HG03520 (cell line): Measurements from ENCODE around the gene PIEZO1.
"Not testable (repeated sequence)": the region's sequence is repeated elsewhere in the genome, so short reads cannot be mapped to it uniquely, and the experiment has no call there.

ENCODE experiments used
- ATAC-seq: cut with Tn5 transposase; IDR thresholded peaks from one replicate; pipeline ENCODE4 v1.9.1; 2021; ENCODE audit warnings: mild to moderate bottlenecking, moderate library complexity; ENCODE audit not compliant: unreplicated experiment

The PIEZO1 gene

GRCh38 chr16:88784074-88784855 is 755 bp downstream of the PIEZO1 start:
- no peak for ATAC-seq

- ATAC-seq, result no peak
Measured at GRCh38 chr16:88783391-88784073, 1.5 kb downstream of the PIEZO1 start.

- ATAC-seq, result no peak
Measured at GRCh38 chr16:88782454-88783390, 2.3 kb downstream of the PIEZO1 start.

DNA sequence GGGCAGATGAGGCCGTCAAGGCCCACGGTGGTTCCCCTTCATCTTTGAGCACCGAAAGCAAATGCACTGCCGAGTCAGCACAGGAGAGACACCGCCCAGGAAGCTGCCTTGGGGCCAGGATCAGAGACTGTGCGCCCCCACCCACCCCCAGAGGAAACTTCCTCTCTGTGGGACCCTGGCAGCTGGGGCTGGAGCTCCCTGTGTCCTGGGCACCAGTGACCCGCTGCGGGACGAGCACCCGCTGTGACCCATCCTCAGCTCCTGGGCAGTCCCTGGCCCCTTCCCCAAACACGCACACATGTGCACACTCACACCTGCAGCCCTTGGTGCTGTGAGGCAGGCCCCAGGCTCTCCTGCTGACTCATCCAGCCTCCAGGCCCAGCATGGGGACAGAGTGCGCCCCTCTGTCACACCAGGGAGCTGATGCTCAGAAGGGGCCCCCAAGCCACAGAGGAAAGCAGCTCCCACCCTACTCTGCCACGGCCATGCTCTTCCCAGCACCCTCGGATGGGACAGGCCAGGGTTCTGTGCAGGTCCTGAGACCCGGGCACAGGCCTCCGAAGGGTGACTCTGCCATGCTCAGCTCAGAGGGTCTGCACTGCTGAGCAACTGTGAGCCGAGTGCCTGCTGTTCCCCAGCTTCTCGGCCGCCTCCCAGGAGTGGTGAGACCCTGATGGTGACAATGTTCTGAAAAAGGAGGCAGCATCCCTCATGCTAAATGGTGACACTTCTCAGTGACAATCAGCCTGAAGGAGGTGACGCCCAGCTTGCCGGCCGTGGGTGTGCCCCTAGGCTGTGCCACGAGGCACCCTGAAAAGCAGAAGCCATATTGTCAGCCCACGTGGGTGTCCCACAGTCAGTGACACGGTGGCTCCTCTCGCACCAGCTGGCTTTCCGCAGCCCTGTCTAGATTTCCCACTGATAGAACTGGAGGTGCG is 3.6 kb downstream of the PIEZO1 start:
- ATAC-seq, result no peak

GRCh38 chr16:88780142-88781062 is 4.6 kb downstream of the PIEZO1 start:
- ATAC-seq, result no peak

GRCh38 chr16:88779406-88780141 is 5.4 kb downstream of the PIEZO1 start:
- ATAC-seq, result no peak

GRCh38 chr16:88778541-88779065 is 6.4 kb downstream of the PIEZO1 start:
- no peak for ATAC-seq

DNA sequence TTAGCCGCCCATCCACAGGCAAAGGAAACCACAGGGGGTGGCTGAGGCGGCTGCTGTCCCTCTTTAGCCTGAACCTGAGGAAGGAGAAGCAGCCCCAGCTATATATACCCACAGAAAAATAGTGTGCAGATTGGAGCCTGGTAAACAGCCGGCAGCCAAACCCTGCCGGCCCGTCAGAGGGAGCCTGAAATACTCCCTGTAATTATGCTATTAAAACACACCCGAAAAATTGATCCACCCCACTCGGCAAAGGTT is 6.8 kb downstream of the PIEZO1 start:
- no peak for ATAC-seq

GRCh38 chr16:88777471-88778270 is 7.3 kb downstream of the PIEZO1 start:
- ATAC-seq, result no peak

GRCh38 chr16:88775825-88776224 is 9.2 kb downstream of the PIEZO1 start:
- ATAC-seq, result no peak

DNA sequence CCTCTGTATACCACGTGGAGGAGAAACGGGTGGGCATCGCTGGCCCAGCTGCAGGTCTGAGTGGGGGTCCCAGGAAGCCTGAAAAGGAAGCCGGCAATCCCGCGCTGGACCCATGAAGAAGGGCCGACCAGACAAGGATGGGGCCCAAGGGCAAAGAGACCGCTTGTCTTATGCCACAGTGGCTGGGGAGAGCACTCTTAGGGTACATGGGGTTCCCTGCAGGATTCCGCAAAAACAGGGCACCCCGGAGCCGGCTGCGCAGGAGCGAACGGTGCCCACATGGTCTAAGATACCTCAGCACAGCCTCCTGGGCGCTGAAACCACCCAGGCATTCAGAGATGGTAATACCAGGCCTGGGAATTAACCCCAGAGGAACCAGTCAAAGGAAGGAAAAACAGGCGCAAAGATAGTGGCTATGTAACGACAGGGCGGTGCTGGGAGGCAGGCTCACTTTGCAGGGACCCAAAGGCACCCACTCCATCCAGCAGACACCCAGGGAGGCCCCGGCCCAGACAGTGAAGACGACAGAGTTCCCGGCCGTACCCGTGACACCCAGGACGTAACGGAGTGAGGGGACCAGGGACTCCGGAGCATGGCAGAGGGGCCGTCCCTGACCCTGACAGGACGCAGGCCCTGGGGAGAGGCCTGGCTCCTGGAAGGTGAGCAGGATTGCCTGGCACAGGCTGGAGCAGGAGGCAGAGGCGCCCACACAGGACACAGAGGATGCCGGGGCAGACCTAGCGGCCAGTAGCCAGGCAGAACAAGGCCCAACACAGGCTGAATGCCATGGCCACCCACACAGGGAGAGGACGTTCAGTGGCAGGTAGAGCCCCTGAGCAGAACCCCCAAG is 10.3 kb downstream of the PIEZO1 start:
- ATAC-seq, result no peak

DNA sequence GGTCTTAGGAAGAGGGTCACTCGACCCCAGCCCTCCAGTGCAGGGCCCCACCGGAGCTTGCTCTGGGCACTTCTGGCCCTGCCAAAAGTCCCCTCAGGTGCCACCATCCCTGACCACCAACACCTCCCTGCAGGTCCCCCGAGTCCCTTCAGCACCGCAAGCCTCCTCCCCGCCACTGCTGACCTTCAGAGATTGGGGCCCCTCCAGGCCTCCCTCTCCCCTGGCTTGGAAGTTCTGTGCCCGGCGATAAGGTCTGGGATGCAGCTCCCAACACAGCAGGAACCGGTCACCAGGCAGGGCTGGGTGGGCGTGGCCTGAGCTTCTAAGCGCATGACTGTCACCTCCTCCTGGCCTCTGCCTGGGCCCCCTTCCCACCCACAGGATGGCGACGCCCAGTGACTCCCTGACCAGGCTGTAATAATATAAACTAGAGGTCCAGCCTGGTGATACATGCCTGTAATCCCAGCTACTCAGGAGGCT is 11.2 kb downstream of the PIEZO1 start:
- no peak for ATAC-seq

DNA sequence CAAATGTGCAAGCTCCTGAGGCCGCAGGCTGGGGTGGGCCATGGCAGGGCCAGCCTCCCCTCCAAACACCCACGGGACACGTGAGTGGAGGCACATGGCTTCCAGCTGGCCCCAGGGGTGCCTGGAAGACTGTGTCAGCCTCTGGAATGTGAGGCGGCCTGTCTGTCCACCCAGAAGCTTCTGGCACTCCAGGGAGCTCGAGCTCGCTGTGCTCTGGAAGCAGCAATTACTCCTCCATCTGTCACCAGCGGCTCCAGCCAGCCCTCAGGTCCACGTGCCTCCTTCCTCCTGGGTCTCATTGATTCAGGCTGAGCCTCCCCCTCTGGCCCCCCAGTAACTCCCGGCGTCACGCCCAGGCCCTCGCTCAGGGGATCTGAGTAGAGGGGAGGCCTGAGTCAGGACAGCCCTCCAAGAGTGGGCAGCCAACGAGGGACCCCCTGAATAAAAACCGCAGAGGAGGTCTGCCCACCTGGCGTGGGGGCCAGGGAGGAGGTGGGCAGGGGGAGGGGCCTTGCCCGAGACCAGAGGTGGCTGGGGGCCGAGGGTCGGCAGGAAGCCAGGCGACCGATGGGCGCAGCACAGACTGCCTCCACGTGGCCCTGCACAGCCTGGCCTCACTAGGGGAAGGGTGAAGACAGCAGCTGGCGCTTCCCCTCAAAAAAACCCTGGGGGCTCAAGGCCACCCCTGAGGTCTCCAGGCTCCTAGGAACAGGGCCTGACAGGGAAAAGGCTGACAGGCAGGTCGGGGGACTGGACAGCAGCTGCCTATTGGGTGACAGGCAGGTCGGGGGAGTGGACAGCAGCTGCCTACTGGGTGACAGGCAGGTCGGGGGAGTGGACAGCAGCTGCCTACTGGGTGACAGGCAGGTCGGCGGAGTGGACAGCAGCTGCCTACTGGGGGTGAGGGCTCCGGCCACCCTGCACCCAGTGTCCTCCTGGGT is 11.9 kb downstream of the PIEZO1 start:
- ATAC-seq, result no peak

- ATAC-seq, result not testable (repeated sequence)
Measured at GRCh38 chr16:88771781-88772180, 13.2 kb downstream of the PIEZO1 start.

DNA sequence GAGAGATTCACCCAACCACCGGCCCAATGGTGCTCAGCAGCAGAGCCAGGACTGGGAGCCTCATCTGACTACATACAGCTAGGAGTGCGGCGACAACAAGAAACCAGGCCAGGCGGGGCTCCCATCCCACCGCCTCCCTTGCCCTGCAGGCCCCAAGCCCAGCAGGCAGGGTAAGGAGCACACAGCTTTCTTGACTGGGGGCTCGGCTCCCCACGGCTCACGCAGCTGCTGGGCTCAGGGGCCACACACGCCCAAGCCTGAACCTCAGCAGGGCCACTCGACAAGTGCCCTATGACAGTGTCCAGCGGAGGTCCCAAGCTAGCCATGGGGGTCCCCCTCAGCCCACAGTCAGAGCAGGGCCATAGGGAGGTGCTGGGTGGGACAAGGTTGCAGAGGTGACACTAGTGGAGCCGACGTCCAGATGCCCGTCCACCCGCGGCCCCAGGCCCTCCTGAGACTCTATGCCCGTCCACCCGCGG is 13.7 kb downstream of the PIEZO1 start:
- ATAC-seq, result no peak
